SK-N-SH (cell line): Measurements from ENCODE around the gene LHPP.

ENCODE experiments used
- CHD2 ChIP-seq: fragments of 150-350 bp; IDR thresholded peaks from 2 replicates; pipeline ENCODE4 v1.6.1; 2018; ENCODE audit warnings: low read length; ENCODE audit not compliant: partially characterized antibody
- CTCF ChIP-seq: fragments of 200-600 bp; sonication (generic); IDR thresholded peaks from 2 replicates; pipeline ENCODE4 v1.6.1; 2017; ENCODE audit warnings: antibody characterized with exemption, mild to moderate bottlenecking, moderate library complexity
- EP300 ChIP-seq, 2 experiments: IDR thresholded peaks; 2 replicates each; pipeline versions ENCODE4 v1.4.0 to v1.6.1; 2012; ENCODE audit warnings: borderline replicate concordance in 1 of 2, low read depth in 1 of 2, low read length in 1 of 2
- FOXJ3 ChIP-seq: sonication (generic); formaldehyde crosslinking; IDR thresholded peaks from 2 replicates; pipeline ENCODE4 v1.5.1; 2020; ENCODE audit warnings: mild to moderate bottlenecking, missing genetic modification reagents
- POLR2AphosphoS5 ChIP-seq: IDR thresholded peaks from 2 replicates; pipeline ENCODE4 v1.6.1; 2012; ENCODE audit warnings: low read depth, low read length
- RAD21 ChIP-seq: IDR thresholded peaks from 2 replicates; pipeline ENCODE4 v1.6.1; 2012; ENCODE audit warnings: mild to moderate bottlenecking, low read length
- RCOR1 ChIP-seq: fragments of 150-350 bp; IDR thresholded peaks from 2 replicates; pipeline ENCODE4 v1.6.1; 2017; ENCODE audit warnings: antibody characterized with exemption, low read length
- TAF1 ChIP-seq: IDR thresholded peaks from 2 replicates; pipeline ENCODE4 v1.6.1; 2012; ENCODE audit warnings: low read depth, mild to moderate bottlenecking, low read length, moderate library complexity, borderline replicate concordance
- TCF12 ChIP-seq: IDR thresholded peaks from 2 replicates; pipeline ENCODE4 v1.4.0; 2012
- TF ChIP-seq, protein P1 (sequence below): IDR thresholded peaks from 2 replicates; pipeline ENCODE4 v1.6.1; 2012; ENCODE audit warnings: mild to moderate bottlenecking, low read depth, low read length, moderate library complexity

DNA sequence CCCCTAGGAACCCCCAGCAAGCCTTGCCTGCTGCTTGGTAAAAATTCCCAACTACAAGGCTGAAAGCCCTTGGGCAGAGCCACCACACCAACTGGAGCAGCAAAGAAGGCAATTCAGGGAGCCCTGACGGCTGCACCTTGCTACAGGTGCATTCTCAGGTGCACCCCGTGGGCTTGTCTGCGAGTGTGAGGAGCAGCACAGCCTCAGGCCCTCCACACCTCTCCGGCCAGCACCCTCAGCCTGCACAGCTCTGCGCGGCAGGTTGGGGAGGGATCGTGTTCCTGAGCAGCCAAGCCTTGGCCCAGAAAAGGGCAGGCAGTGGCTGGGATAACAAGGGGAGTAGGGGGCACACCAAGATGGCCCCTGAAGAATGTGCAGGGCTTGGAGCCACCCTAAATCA lies 178.4 kb downstream of the LHPP start:
- TF ChIP-seq, protein P1, sequence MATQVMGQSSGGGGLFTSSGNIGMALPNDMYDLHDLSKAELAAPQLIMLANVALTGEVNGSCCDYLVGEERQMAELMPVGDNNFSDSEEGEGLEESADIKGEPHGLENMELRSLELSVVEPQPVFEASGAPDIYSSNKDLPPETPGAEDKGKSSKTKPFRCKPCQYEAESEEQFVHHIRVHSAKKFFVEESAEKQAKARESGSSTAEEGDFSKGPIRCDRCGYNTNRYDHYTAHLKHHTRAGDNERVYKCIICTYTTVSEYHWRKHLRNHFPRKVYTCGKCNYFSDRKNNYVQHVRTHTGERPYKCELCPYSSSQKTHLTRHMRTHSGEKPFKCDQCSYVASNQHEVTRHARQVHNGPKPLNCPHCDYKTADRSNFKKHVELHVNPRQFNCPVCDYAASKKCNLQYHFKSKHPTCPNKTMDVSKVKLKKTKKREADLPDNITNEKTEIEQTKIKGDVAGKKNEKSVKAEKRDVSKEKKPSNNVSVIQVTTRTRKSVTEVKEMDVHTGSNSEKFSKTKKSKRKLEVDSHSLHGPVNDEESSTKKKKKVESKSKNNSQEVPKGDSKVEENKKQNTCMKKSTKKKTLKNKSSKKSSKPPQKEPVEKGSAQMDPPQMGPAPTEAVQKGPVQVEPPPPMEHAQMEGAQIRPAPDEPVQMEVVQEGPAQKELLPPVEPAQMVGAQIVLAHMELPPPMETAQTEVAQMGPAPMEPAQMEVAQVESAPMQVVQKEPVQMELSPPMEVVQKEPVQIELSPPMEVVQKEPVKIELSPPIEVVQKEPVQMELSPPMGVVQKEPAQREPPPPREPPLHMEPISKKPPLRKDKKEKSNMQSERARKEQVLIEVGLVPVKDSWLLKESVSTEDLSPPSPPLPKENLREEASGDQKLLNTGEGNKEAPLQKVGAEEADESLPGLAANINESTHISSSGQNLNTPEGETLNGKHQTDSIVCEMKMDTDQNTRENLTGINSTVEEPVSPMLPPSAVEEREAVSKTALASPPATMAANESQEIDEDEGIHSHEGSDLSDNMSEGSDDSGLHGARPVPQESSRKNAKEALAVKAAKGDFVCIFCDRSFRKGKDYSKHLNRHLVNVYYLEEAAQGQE = no peak
- TF ChIP-seq CTCF (no peak), RCOR1 (no peak), POLR2AphosphoS5 (no peak), RAD21 (no peak), CHD2 (no peak), TAF1 (no peak), FOXJ3 (CRISPR knock-in tag) (no peak), TCF12 (no peak), EP300 (IDR thresholded peaks at IDR 0.05; ENCODE audit: borderline replicate concordance in 1 of 2, low read depth in 1 of 2, low read length in 1 of 2) (no peak)
